Lower leg skin (tissue), 4 donors: ENCODE data around the gene ACIN1. TPM values are rescaled to one million over a fixed set of nuclear protein-coding genes. Genes with fewer than 3 reads are reported as not detected.

Source experiments
- DNase-seq, 2 donors: peaks; one replicate each; pipeline ENCODE4 v3.0.0-alpha.2; 2019; ENCODE audit warnings: low spot score in 2 of 2
- H3K4me3 ChIP-seq: fragments of 200-600 bp; sonication (generic); 2 replicates; pipeline ENCODE4 v1.5.1; 2017; ENCODE audit warnings: mild to moderate bottlenecking, low read depth; ENCODE audit not compliant: poor library complexity, severe bottlenecking
- CTCF ChIP-seq, 3 donors: fragments of 450-650 bp; IDR thresholded peaks; one replicate each; pipeline ENCODE4 v1.5.1; 2016; ENCODE audit warnings: antibody characterized with exemption in 3 of 3, mild to moderate bottlenecking in 3 of 3, moderate library complexity in 2 of 3
- POLR2A ChIP-seq, 2 donors: fragments of 450-650 bp; IDR thresholded peaks; one replicate each; pipeline ENCODE4 v1.6.1; 2016 to 2017; ENCODE audit warnings: antibody characterized with exemption in 2 of 2, mild to moderate bottlenecking in 1 of 2, moderate library complexity in 1 of 2
- WGBS, 2 donors: methylation state at CpG; one replicate each; pipeline ENCODE4 v1.1.5; 2018; 5-methylcytosine and 5-hydroxymethylcytosine counted together
- intact Hi-C: fragments of 100-400 bp; cut with DNase I; formaldehyde crosslinking; loops from one replicate; pipeline ENCODE4 v1.15.0; 2023; ENCODE audit warnings: low total_unique reads
- total RNA-seq, 4 donors: library from RNA; depleted of rRNA; stranded (reverse); fragments of >200 nt; gene quantifications; one replicate each; pipeline ENCODE4 v1.1.0, GENCODE V29; 2016

The ACIN1 gene
- total RNA-seq, result 10 to 100 TPM; 52.7 to 97.5 (median 79.8) TPM

- intact Hi-C loops, result no loop called here
- WGBS, 2 donors, result 0 to 1% methylated on average over 38 to 44 of the region's 55 CpGs
- TF ChIP-seq POLR2A (IDR thresholded peaks at IDR 0.05) (peak in 1 of 2 donors; percentile 80), CTCF (IDR thresholded peaks at IDR 0.05) (peak in 1 of 3 donors; percentile 28)
- DNase-seq, result peak in 1 of 2 donors; percentile 76
- peak within 1 kb of the TSS; percentile 65 for H3K4me3 ChIP-seq
Observed at GRCh38 chr14:23094666-23095195, at the start of gene ACIN1. ACIN1 (minus strand) TSS chr14:23095136; CDS start chr14:23095112, 24 bp downstream.

- TF ChIP-seq POLR2A (IDR thresholded peaks at IDR 0.05), result no peak
- TF ChIP-seq CTCF (IDR thresholded peaks at IDR 0.05), result no peak
- intact Hi-C loops, result no loop called here
- no peak overlapping the region for H3K4me3 ChIP-seq
- WGBS, 2 donors, result 37 to 74% methylated on average over 1 of the region's 1 CpG
- DNase-seq, result no peak
Observed at GRCh38 chr14:23143911-23144310, 49.0 kb upstream of the ACIN1 start.

GRCh38 chr14:23142826-23143225, 47.9 kb upstream of the ACIN1 start:
- H3K4me3 ChIP-seq, result no peak overlapping the region
- WGBS, 2 donors, result 52 to 71% methylated on average over 4 of the region's 4 CpGs
- no peak for DNase-seq
- TF ChIP-seq CTCF (IDR thresholded peaks at IDR 0.05) (no peak), POLR2A (IDR thresholded peaks at IDR 0.05) (no peak)
- intact Hi-C loops, result no loop called here

GRCh38 chr14:23141706-23142444, 46.9 kb upstream of the ACIN1 start:
- 44 to 46% methylated on average over 7 of the region's 7 CpGs for WGBS, 2 donors
- intact Hi-C loops, result no loop called here
- H3K4me3 ChIP-seq, result no peak overlapping the region
- peak in 1 of 2 donors; percentile 90 for DNase-seq
- TF ChIP-seq CTCF (IDR thresholded peaks at IDR 0.05) (no peak), POLR2A (IDR thresholded peaks at IDR 0.05) (no peak)

GRCh38 chr14:23140371-23140770, 45.4 kb upstream of the ACIN1 start:
- DNase-seq, result no peak
- WGBS, 2 donors, result 92 to 97% methylated on average over 6 of the region's 6 CpGs
- no peak overlapping the region for H3K4me3 ChIP-seq
- TF ChIP-seq POLR2A (IDR thresholded peaks at IDR 0.05) (no peak), CTCF (IDR thresholded peaks at IDR 0.05) (no peak)
- intact Hi-C loops, result no loop called here
